ENCODE results near the gene MRPL39.
A peak's percentile ranks its signal among the peaks of the same experiment; 100 is the strongest.

MRPL39 gene

GRCh38 chr21:25608044-25608737 lies 910 bp upstream of the MRPL39 start:
- peak; percentile 71 for DNase-seq

GRCh38 chr21:25589887-25590286 lies 17.4 kb downstream of the MRPL39 start:
- DNase-seq: no peak

DNA sequence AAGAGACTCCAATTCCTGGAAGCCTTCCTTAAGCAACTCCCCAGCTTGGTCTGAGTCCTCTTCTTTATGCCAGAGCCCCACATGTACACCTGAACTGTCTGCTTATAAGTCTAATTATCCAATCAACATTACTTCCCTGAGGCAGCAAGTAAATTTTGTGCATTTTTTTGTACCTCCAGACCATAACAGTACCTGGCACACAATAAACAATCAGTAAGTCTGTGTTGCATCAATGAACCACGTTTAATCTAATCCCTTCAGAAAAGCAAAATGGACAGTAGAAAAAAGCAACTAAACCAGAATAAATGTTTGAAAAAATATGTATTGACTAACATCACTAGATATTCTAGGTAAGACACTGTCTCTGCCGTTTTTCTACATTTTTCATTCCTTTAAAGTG lies 20.5 kb downstream of the MRPL39 start:
- no peak for DNase-seq

DNA sequence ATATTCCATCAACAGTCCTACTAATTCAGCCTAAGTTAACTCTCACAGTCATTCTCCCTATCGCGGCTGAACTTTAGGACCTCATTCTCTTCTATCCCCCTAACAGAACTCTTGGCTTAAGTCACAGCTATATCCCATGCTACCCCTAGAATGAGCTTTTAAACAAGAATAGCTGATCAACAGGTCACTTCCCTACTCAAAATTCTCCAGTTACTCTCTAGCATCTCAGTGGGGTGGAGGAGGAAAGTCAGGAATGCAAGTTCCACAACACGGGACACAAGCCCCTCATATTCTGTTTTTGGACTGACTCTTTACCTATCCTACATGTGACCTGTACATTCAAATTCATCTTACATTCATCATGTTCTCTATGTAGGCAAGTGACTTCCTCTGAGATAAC lies 21.0 kb downstream of the MRPL39 start:
- DNase-seq: no peak

DNA sequence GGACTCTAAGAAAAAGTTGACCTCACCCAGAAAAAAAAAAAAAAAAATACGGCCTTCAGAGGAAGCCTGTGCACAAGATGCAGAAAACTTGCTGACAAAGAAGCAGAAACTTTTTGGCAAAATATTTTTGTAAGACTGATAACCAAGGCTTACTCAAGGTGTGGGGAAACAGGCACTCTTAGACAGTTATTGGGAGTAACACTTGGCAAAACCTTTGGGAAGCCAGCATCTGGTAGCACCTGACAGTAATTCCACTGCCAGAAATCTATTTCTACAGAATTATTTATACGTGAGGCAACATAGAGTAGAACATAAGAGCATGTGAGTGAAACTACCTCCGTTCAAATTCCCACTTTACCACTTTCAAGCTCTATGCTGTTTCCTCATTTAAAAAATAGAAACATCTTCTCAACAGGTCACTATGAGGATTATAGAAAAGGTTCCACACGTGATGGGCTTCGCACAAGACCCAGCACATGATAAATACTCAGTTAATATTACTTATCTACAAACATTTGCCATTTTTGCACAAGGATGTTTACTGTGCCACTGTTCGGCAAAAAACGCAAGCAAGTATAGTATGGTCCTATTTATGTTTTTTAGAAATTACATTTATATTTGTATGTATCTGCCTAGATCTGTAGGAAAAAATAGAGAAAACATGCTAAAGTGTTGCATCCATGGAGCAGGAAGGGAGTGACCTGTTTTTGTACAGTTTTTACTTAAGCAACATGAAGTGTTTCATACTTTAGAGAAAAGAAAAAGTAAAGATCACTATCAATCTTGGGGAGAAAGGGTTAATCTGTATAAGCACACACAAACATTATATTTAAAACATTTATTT lies 22.2 kb downstream of the MRPL39 start:
- DNase-seq: no peak

DNA sequence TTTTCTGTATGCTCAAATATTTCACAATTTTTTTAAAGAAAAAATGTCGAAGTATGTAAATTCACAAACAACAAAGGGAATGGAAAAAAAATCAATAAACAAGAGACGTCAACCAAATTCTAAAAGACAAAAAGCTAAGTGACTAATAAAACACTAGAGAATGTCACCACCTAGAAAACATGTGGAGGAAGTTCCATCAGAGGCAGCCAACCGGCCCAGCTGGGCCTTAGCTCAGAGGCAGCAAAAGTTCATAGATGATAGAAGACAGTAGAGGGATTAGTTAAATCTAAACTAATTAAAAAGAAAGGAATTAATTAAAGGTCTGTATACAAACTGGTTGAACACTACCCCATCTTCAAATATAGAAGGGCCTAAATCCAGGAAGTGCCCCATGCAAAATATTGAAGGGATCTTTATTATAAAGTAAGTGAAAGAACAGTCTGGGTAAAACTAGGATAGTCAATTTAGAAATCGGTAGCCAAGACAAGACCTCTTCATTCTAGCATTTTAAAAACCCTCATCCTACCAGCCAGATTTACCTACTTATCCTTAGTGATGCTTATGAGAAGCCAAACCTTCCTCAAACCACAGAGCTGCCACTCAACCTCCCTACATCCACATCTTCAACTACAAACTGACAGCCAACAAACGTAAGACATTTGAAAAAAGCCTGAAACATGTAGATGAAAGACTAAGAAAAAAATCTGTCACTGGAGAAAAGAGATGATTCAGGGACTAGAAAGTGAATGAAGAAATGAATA lies 23.7 kb downstream of the MRPL39 start:
- no peak for DNase-seq

DNA sequence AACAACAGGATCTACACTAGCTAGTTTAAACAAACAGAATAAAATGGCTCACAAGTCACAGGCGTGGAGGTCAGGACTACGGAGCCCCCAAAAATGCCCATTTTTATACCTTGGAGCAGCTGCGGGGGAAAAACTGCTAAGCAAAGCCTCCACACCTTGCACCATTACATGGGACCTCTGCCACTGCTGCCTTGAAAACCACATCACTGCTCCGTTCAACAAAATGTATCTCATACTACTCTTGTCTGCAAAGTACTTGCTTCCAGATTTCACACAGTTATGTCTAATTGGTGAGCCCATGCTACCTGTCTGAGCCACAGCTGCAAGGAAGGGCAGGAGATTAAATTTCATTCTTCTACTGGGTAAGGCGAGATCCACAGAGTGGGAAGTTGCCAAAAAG lies 24.4 kb downstream of the MRPL39 start:
- no peak for DNase-seq

DNA sequence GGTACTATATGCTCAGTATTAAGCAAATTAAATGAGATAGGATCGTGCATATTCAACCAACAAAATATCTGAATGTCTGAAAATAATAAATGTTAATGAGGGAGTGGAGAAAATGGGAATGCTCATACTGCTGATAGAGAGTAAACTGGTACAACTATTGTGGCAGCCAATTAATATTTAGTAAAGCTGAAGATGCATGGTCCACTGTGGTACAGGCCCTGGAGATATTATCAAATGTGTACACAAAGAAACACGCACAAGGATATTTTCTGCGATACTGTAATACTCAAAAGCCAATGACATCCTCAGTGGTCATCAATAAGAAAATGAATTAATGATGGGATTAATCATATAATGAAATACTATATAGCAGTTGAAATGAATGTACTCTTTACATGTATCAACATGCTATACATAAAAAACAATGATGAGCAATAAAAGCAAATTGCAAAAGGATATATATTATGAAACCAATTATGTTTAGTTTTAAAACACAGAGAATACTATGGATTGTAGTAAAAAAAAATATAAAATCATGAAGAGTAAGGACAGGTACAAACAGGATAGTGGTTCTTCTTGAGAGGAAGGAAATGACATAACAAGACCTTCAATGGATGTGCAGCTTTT lies 25.0 kb downstream of the MRPL39 start:
- DNase-seq: no peak

- DNase-seq: no peak
These were observed 25.7 kb downstream of the MRPL39 start for GRCh38 chr21:25581582-25581981.

GRCh38 chr21:25580912-25581260 lies 26.4 kb downstream of the MRPL39 start:
- DNase-seq: no peak

- DNase-seq: no peak
These were observed 27.9 kb downstream of the MRPL39 start for GRCh38 chr21:25579226-25580013.

- no peak for DNase-seq
These were observed 29.0 kb downstream of the MRPL39 start for GRCh38 chr21:25578056-25578961.

GRCh38 chr21:25577424-25578055 lies 29.7 kb downstream of the MRPL39 start:
- no peak for DNase-seq

- no peak for DNase-seq
These were observed 33.7 kb downstream of the MRPL39 start for GRCh38 chr21:25573409-25574206.

- no peak for DNase-seq
These were observed 34.4 kb downstream of the MRPL39 start for GRCh38 chr21:25572861-25573310.

DNA sequence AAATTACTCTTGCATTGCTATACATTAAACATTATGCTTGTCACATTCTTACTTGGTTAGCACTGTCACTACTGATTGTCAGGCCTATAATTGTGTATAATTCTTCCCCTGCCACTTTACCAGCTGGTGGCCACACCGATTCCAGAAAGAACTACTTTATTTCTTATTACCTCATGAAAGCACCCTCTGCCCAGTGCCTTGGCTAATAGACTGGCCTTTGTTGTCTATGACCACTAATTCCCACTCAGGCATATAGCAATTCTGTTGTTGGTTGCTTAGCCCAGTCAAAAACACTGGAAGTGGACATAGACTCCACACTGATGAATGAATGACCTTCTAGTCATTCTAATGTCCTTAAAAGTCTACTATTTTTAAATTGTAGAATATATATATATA lies 35.6 kb downstream of the MRPL39 start:
- DNase-seq: no peak

GRCh38 chr21:25569711-25570110 lies 37.6 kb downstream of the MRPL39 start:
- no peak for DNase-seq

DNA sequence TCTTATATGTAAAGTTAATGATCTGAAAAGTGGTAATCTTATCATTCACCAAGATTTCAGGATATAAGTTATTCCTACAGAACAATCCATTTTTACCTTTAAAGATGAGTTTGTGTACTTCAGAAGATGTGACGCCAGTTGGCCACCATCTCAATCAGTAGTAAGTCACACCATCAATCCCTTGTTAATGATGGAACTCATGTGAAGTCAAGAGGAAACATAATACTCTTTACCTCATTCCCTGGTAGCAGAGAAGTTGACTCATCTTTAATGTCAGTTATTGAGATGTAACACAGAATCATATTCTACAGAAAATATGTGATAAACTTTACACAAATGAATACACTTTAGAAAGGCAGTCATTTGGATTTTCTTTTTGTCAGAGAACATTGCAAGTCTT lies 38.2 kb downstream of the MRPL39 start:
- no peak for DNase-seq

DNA sequence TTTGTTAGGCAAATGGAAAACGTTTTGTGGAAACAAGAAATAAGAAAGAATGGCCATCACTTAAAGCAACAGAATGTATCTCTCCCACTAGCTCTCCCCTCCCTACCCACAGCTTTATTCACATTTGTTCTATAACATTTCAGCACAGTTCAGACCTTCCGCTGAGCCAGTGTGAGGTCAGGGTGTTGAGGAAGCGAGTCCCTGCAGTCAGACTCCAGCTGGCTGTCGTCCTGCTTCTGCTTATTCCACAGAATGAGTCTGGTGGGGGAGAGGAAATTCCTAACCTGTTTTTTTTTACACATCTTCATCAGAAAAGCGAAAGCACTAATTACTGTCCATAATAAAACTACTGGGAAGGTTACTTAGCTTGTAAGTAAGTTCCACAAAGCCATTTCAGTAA lies 39.0 kb downstream of the MRPL39 start:
- DNase-seq: no peak

- no peak for DNase-seq
These were observed 39.8 kb downstream of the MRPL39 start for GRCh38 chr21:25567472-25567871.
